Lower lobe of right lung (tissue), 2 donors: ENCODE data around the gene TMEM108. TPM values are rescaled to one million over a fixed set of nuclear protein-coding genes. Genes with fewer than 3 reads are reported as not detected.

Source experiments
- ATAC-seq, 2 donors: fragments of 200-7000 bp; cut with Tn5 transposase; one replicate each; pipeline ENCODE4 v1.9.1; 2020 to 2022; ENCODE audit warnings: mild to moderate bottlenecking in 2 of 2, moderate library complexity in 2 of 2
- DNase-seq: peaks from one replicate; pipeline ENCODE4 v3.0.0-alpha.2; 2020
- H3K27ac ChIP-seq: fragments of 200-600 bp; one replicate; pipeline ENCODE4 v1.8.0; 2022
- H3K27me3 ChIP-seq: fragments of 200-600 bp; one replicate; pipeline ENCODE4 v1.8.0; 2022; ENCODE audit warnings: low read depth
- H3K36me3 ChIP-seq: fragments of 200-600 bp; one replicate; pipeline ENCODE4 v1.8.0; 2022; ENCODE audit warnings: mild to moderate bottlenecking
- H3K4me1 ChIP-seq: fragments of 200-600 bp; one replicate; pipeline ENCODE4 v1.8.0; 2022
- H3K4me3 ChIP-seq: fragments of 200-600 bp; one replicate; pipeline ENCODE4 v1.8.0; 2022; ENCODE audit warnings: mild to moderate bottlenecking
- H3K9me3 ChIP-seq: fragments of 200-600 bp; one replicate; pipeline ENCODE4 v1.8.0; 2022
- CTCF ChIP-seq: fragments of 200-600 bp; IDR thresholded peaks from one replicate; pipeline ENCODE4 v1.8.0; 2022; ENCODE audit warnings: antibody characterized with exemption, mild to moderate bottlenecking
- intact Hi-C: fragments of 100-400 bp; cut with DNase I; formaldehyde crosslinking; loops from one replicate; pipeline ENCODE4 v1.11.0; 2022
- total RNA-seq: library from RNA; stranded (reverse); fragmentation: NEBNext Ultra II Directional; extraction: Animal tissue kit (Norgen Biotek cat#: 25700); gene quantifications from one replicate; pipeline ENCODE4 v1.2.1, GENCODE V29; 2021
- donor health status: DM: no; HTN: yes; CAD: no; lungs with severe emphysema.

TMEM108 gene
- total RNA-seq, 1 donor from 2014 or later = 18.5 TPM

GRCh38 chr3:133445108-133445507 is 406.9 kb downstream of the TMEM108 start:
- Histone ChIP-seq H3K4me1 (peaks cover 20% of the 10 kb centered on the region), H3K36me3 (no peaks in the 10 kb centered on the region), H3K27me3 (no peaks in the 10 kb centered on the region), H3K9me3 (no peaks in the 10 kb centered on the region), H3K4me3 (no peak overlapping the region), H3K27ac (no peak overlapping the region)
- intact Hi-C loops = no loop called here
- no peak for TF ChIP-seq CTCF
- ATAC-seq = no peak
- DNase-seq = no peak
